RWPE1 (cell line): ENCODE data around the gene CKB.

Experiments used
- CTCF ChIA-PET: fragments of 350-600 bp; sonication (Branson Sonifier 250); formaldehyde crosslinking; extraction: SDS; loops from one replicate; lab custom pipeline; 2021; lab: Yijun Ruan, JAX
- POLR2A ChIA-PET: fragments of 400-600 bp; formaldehyde crosslinking; extraction: SDS; loops from one replicate; lab custom pipeline; 2020; ENCODE audit warnings: antibody characterized with exemption; ENCODE audit not compliant: low non-redundant PET; lab: Yijun Ruan, JAX
- DNase-seq: peaks from one replicate; pipeline ENCODE4 v3.0.0; 2012; ENCODE audit warnings: low spot score
- H3K27ac ChIP-seq: fragments of 450-650 bp; 2 replicates; pipeline ENCODE4 v1.5.1; 2017
- CTCF ChIP-seq: fragments of 450-650 bp; conservative IDR thresholded peaks from 2 replicates; pipeline ENCODE4 v1.5.1; 2017; ENCODE audit warnings: low read depth, mild to moderate bottlenecking

CKB gene

GRCh38 chr14:103483600-103483999 lies 39.0 kb downstream of the CKB start:
- DNase-seq = peak; percentile 71
- CTCF ChIA-PET = interaction anchor here (0.7 kb wide), 1 partner anchor 405 kb away, joined by 3 read pairs; no protein-coding TSS in a partner anchor
- H3K27ac ChIP-seq = no peak overlapping the region
- POLR2A ChIA-PET = no interaction called here
- no peak for TF ChIP-seq CTCF

GRCh38 chr14:103480595-103480994 lies 42.0 kb downstream of the CKB start:
- TF ChIP-seq CTCF = no peak
- no peak for DNase-seq
- CTCF ChIA-PET = interaction anchor here (0.5 kb wide), 1 partner anchor 134 kb away, joined by 3 read pairs; no protein-coding TSS in a partner anchor
- POLR2A ChIA-PET = no interaction called here
- no peak overlapping the region for H3K27ac ChIP-seq

- no peak overlapping the region for H3K27ac ChIP-seq
- CTCF ChIA-PET = interaction anchor here (0.7 kb wide), 1 partner anchor 29 kb away, joined by 3 read pairs; no protein-coding TSS in a partner anchor
- no peak for TF ChIP-seq CTCF
- DNase-seq = no peak
- POLR2A ChIA-PET = no interaction called here
Measured at GRCh38 chr14:103476631-103477030, 46.0 kb downstream of the CKB start.

- DNase-seq = no peak
- H3K27ac ChIP-seq = no peak overlapping the region
- no peak for TF ChIP-seq CTCF
- ChIA-PET CTCF (interaction anchor here (0.7 to 1.0 kb wide), 2 partner anchors 24 to 28 kb away, joined by 3 to 5 read pairs; no protein-coding TSS in a partner anchor), POLR2A (no interaction called here)
Measured at GRCh38 chr14:103476065-103476464, 46.6 kb downstream of the CKB start.

GRCh38 chr14:103474893-103475292 lies 47.7 kb downstream of the CKB start:
- no peak for TF ChIP-seq CTCF
- ChIA-PET POLR2A (no interaction called here), CTCF (no interaction called here)
- DNase-seq = no peak
- no peak overlapping the region for H3K27ac ChIP-seq

GRCh38 chr14:103472939-103473338 lies 49.7 kb downstream of the CKB start:
- POLR2A ChIA-PET = no interaction called here
- no peak overlapping the region for H3K27ac ChIP-seq
- no peak for TF ChIP-seq CTCF
- DNase-seq = no peak
- CTCF ChIA-PET = no interaction called here
